Measurements from ENCODE around the gene UGT1A6.

The UGT1A6 gene

DNA sequence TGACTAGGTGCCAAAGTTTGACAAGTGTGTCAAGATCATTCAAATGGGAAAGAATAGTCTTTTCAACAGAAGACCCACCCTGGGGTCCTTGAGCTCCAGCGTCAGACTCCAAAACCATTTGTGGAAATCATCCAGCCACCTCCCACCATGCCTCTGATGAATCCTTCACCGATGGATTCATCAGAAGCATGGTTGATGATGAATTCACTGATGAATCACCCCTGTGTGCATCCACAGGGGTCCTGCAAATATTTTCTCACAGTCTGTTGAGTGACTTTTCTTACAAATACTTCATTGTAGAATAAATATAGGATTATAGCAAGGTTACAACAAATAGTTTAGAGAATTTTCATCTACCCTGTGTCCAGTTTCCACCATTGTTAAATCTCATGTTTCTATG lies 16.6 kb upstream of the UGT1A6 start:
- no peak overlapping the region for H3K27ac ChIP-seq (ENCODE audit: low read depth, low read length, poor library complexity, severe bottlenecking)
- H3K27me3 ChIP-seq (ENCODE audit: insufficient read depth, low read length) = no peaks in the 10 kb centered on the region; the same call in 1 of the 2 replicates
- no peak overlapping the region for H3K4me2 ChIP-seq (ENCODE audit: low read length)
- no peaks in the 10 kb centered on the region for H3K36me3 ChIP-seq (ENCODE audit: insufficient read depth, low read length)
- no peaks in the 10 kb centered on the region for H4K20me1 ChIP-seq (ENCODE audit: insufficient read depth, low read length)
- H3K4me3 ChIP-seq (ENCODE audit: low read depth, low read length, poor library complexity, severe bottlenecking) = no peak overlapping the region
- H3K9me3 ChIP-seq (ENCODE audit: low read length) = no peaks in the 10 kb centered on the region
- H3K9ac ChIP-seq (ENCODE audit: low read length) = no peak overlapping the region
- TF ChIP-seq, protein P1, sequence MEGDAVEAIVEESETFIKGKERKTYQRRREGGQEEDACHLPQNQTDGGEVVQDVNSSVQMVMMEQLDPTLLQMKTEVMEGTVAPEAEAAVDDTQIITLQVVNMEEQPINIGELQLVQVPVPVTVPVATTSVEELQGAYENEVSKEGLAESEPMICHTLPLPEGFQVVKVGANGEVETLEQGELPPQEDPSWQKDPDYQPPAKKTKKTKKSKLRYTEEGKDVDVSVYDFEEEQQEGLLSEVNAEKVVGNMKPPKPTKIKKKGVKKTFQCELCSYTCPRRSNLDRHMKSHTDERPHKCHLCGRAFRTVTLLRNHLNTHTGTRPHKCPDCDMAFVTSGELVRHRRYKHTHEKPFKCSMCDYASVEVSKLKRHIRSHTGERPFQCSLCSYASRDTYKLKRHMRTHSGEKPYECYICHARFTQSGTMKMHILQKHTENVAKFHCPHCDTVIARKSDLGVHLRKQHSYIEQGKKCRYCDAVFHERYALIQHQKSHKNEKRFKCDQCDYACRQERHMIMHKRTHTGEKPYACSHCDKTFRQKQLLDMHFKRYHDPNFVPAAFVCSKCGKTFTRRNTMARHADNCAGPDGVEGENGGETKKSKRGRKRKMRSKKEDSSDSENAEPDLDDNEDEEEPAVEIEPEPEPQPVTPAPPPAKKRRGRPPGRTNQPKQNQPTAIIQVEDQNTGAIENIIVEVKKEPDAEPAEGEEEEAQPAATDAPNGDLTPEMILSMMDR (IDR thresholded peaks at IDR 0.05; ENCODE audit: low read length) = no peak
- TF ChIP-seq EZH2 (IDR thresholded peaks at IDR 0.05; ENCODE audit: borderline replicate concordance, low read length) = no peak
- no peaks in the 10 kb centered on the region for H3F3A ChIP-seq (ENCODE audit: insufficient read depth, low read length)
- no peaks in the 10 kb centered on the region for H3K9me2 ChIP-seq (ENCODE audit: low read depth, low read length)
- H2AFZ ChIP-seq (ENCODE audit: low read length) = no peak overlapping the region
- no peaks in the 10 kb centered on the region for H3K4me1 ChIP-seq (ENCODE audit: insufficient read depth, low read length, severe bottlenecking)
- no peaks in the 10 kb centered on the region for H3K79me2 ChIP-seq (ENCODE audit: insufficient read depth, low read length)

DNA sequence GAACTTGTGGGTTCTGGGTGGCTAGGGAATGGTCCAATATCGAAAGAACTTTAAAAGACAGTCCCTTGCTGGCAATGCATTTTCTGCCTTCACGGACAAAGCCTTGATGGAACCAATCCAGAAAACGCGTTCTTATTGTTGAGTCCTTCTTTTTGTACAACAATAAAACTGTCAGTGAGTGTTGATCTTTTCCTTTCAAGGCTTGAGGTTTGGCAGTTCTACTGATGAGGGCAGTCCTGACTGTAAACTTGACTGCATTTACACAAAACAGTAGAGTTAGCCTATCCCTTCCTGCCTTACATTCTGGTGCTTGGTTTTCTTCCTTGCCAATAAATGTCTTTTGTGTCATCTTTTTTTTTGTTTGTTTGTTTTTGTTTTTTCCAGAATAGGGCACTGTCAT lies 13.5 kb upstream of the UGT1A6 start:
- H3K27ac ChIP-seq (ENCODE audit: low read depth, low read length, poor library complexity, severe bottlenecking) = no peak overlapping the region
- no peaks in the 10 kb centered on the region for H3K36me3 ChIP-seq (ENCODE audit: insufficient read depth, low read length)
- no peaks in the 10 kb centered on the region for H3K4me1 ChIP-seq (ENCODE audit: insufficient read depth, low read length, severe bottlenecking)
- H3K27me3 ChIP-seq (ENCODE audit: insufficient read depth, low read length) = no peaks in the 10 kb centered on the region
- no peak overlapping the region for H3K4me2 ChIP-seq (ENCODE audit: low read length)
- TF ChIP-seq, protein P1 (IDR thresholded peaks at IDR 0.05; ENCODE audit: low read length) = no peak
- no peak for TF ChIP-seq EZH2 (IDR thresholded peaks at IDR 0.05; ENCODE audit: borderline replicate concordance, low read length)
- no peaks in the 10 kb centered on the region for H3F3A ChIP-seq (ENCODE audit: insufficient read depth, low read length)
- no peaks in the 10 kb centered on the region for H3K9me3 ChIP-seq (ENCODE audit: low read length)
- no peaks in the 10 kb centered on the region; the same call in 1 of the 2 replicates for H3K9me2 ChIP-seq (ENCODE audit: low read depth, low read length)
- H4K20me1 ChIP-seq (ENCODE audit: insufficient read depth, low read length) = no peaks in the 10 kb centered on the region
- no peak overlapping the region for H3K9ac ChIP-seq (ENCODE audit: low read length)
- no peaks in the 10 kb centered on the region for H3K79me2 ChIP-seq (ENCODE audit: insufficient read depth, low read length)
- H3K4me3 ChIP-seq (ENCODE audit: low read depth, low read length, poor library complexity, severe bottlenecking) = no peak overlapping the region
- H2AFZ ChIP-seq (ENCODE audit: low read length) = no peak overlapping the region

DNA sequence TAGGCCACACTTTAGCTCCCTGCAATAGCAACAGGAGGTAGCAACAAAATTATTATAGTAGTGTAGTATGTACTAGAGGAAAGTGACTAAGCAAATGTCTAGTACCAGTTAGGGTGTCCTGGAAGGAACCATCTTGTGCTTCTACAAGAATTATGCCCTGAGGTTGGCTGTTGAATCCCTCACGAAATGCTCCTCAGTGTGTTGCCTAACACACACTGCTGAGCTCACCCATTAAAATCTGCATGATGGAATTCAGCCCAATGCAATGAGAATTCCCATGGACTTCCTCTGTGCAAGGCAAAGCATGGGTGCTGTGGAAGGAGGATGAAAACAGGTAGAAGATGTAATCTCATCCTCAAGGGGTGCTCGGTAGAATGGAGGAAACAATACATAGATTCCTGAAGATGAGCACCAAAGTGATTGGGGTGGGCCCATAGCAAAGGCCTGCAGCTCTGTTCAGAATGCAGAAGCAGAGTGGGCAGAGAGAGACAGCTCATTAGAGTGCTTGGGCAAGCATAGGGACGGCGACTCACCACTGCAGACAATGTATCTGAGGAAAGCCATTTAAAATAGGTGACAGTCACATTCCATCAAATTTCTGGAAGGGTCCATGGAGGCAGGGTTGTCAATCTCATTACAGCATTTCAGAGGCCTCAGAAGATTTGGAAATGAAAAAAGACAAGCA lies 12.2 kb upstream of the UGT1A6 start:
- H3K27me3 ChIP-seq (ENCODE audit: insufficient read depth, low read length) = no peaks in the 10 kb centered on the region
- H3K36me3 ChIP-seq (ENCODE audit: insufficient read depth, low read length) = no peaks in the 10 kb centered on the region
- no peaks in the 10 kb centered on the region for H3K9me3 ChIP-seq (ENCODE audit: low read length)
- H3K4me1 ChIP-seq (ENCODE audit: insufficient read depth, low read length, severe bottlenecking) = no peaks in the 10 kb centered on the region
- TF ChIP-seq, protein P1 (IDR thresholded peaks at IDR 0.05; ENCODE audit: low read length) = no peak
- no peak for TF ChIP-seq EZH2 (IDR thresholded peaks at IDR 0.05; ENCODE audit: borderline replicate concordance, low read length)
- no peak overlapping the region for H3K9ac ChIP-seq (ENCODE audit: low read length)
- H2AFZ ChIP-seq (ENCODE audit: low read length) = no peak overlapping the region
- H4K20me1 ChIP-seq (ENCODE audit: insufficient read depth, low read length) = no peaks in the 10 kb centered on the region
- no peaks in the 10 kb centered on the region for H3K79me2 ChIP-seq (ENCODE audit: insufficient read depth, low read length)
- H3K4me2 ChIP-seq (ENCODE audit: low read length) = no peak overlapping the region
- H3F3A ChIP-seq (ENCODE audit: insufficient read depth, low read length) = no peaks in the 10 kb centered on the region
- H3K4me3 ChIP-seq (ENCODE audit: low read depth, low read length, poor library complexity, severe bottlenecking) = no peak overlapping the region
- no peaks in the 10 kb centered on the region; the same call in 1 of the 2 replicates for H3K9me2 ChIP-seq (ENCODE audit: low read depth, low read length)
- H3K27ac ChIP-seq (ENCODE audit: low read depth, low read length, poor library complexity, severe bottlenecking) = no peak overlapping the region
